HG02763 (cell line): ENCODE measurements around the gene NAALADL2.

Experiments
- ATAC-seq: cut with Tn5 transposase; IDR thresholded peaks from one replicate; pipeline ENCODE4 v1.9.1; 2021; ENCODE audit warnings: mild to moderate bottlenecking, moderate library complexity; ENCODE audit not compliant: unreplicated experiment

The NAALADL2 gene

DNA sequence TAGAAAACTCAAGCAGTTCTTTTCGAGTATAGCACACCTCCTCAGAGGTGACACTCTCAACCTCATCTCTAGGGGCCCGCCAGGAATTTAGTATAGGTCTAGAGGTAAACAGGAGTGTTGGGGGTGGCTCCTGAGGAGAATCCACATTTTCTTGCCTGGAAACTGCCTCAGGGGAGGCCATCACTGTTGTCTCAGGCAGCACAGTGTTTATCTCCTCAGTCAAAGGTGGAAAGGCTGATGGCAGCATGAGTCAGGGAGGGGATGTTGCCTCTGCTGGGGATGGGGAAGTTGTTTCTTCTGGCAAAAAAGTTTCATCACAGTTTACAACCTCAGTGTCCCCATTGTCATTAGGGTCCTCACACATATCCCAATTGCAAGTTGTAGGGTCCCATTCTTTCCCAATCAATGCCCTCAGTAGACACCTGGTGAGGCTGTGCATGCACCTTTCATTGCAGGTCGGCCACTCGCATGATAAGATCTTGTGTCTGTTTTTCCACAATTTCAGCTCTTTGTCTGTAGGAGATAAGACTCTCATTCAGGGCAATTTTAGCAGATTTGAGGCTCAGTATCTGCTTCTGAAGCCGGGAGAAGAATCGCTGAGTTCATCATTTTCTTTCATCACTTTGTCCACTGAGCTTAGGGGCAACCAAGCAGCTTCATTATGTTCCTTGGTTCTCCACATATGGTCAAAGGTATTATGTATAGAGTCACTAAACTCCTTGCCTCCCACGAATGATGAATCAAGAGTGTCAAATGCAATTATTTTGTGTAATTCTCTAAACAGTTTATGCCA is 25.8 kb downstream of the NAALADL2 start:
- no peak for ATAC-seq

DNA sequence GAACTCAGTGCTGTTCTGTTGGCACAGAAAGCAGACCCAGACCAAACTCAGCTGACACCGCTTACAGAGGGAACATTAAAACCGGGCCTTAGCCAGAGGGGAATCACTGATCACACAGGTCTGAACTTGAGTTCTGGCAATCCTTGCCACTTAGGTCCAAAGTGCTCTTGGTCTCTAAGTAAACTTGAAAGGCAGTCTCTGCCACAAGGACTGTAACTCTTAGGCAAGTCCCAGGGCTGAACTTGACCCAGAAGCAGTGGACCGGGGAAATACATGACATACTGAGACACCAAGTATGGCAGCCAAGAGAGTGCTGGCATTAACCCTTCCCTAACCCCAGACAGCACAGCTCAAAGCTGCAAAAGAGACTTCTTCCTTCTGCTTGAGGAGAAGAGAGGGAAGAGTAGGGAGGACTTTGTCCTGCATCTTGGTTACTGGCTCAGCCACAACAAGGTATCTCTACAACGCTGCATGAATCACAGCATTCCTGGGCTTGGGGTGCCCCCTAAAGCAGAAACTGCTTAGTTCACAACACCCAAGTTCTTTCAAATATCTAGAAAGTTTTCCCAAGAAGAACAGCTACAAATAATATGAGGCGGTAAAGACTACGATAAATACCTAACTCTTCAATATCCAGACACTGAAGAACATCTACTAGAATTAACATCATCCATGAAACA is 32.5 kb downstream of the NAALADL2 start:
- no peak for ATAC-seq

GRCh38 chr3:174907027-174907426 is 47.9 kb downstream of the NAALADL2 start:
- ATAC-seq = no peak

- ATAC-seq = no peak
Measured at GRCh38 chr3:174907628-174908407, 48.7 kb downstream of the NAALADL2 start.

GRCh38 chr3:174931473-174932353 is 72.6 kb downstream of the NAALADL2 start:
- no peak for ATAC-seq

DNA sequence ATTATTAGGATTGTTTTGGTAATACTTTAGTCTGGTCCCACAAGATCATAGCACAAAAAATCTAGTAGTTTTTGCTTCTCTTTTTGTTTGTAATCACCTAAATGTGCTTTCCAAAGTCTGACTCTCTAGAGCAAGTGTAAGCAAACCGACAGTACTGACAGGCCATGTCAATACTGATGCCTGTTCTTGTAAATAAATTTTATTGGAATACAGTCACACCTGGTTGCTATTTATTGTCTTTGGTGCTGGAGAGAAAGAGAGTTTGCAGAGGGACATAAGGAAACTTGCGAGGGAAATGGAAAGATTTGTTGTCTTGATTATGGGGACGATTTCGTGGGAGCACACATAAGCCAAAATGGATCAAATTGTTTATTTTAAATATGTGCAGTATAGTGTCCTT is 77.5 kb downstream of the NAALADL2 start:
- ATAC-seq = no peak

- no peak for ATAC-seq
Measured at GRCh38 chr3:174937478-174937877, 78.3 kb downstream of the NAALADL2 start.

DNA sequence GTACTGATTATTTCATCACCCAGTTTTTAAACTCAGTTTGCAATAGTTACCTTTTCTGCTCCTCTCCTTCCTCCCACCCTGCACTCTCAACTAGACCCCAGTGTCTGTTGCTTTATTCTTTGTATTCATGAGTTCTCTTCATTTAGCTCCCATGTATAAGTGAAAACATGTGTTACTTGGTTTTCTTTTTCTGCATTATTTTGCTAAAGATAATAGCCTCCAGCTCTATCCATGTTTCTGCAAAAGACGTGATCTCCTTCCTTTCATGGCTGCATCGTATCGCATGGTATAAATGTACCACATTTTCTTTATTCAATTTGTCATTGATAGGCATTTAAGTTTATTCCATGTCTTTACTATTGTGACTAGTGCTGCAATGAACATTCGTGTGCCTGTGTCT is 79.0 kb downstream of the NAALADL2 start:
- no peak for ATAC-seq

DNA sequence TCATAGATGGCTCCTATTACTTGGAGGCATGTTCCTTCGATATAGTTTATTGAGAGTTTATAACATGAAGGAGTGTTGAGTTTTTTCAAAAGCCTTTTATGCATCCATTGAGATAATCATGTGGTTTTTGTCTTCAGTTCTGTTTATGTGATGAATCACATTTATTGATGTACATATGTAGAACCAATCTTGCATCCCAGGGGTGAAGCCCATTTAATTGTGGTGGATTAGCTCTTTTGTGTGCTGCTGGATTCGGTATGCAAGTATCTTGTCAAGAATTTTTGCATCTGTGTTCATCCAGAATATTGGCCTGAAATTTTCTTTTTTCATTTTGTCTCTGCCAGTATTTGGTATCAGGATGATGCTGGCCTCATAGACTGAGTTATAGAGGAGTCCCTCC is 81.0 kb downstream of the NAALADL2 start:
- no peak for ATAC-seq

GRCh38 chr3:174945276-174945675 is 86.1 kb downstream of the NAALADL2 start:
- ATAC-seq = no peak

DNA sequence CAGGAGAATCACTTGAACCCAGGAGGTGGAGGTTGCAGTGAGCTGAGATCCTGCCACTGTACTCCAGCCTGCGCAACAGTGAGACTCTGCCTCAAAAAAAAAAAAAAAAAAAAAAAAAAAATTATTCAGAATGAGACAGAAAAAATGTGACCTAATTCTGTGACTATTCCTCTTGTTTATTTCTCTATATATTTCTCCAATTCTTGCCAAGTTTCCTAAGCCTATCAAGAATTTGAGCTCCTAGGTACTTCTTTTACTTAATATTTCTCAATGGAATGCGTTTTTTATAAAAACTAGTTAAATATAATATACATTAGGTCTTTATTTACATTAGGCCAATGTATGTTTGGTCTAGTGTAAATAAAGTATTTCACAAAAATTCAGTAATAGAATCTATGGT is 86.8 kb downstream of the NAALADL2 start:
- no peak for ATAC-seq

DNA sequence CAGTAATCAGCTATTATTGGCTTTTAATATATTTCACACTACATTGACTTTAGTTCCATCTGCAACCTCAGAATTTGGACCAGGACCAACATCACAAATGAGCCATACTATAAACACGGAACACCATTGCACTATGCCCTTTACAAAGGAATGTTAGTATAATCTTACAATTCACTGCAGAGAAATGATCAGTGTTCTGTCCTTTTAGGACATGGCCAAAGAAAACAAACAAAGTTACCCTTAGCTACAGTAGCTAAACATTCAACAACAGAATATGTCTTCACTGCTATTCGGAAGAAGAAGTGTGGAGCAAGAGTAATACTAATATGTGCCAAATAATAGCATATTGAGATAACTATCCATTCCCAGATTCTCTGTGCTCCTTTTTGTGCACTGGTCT is 90.4 kb downstream of the NAALADL2 start:
- no peak for ATAC-seq

GRCh38 chr3:174951034-174951433 is 91.9 kb downstream of the NAALADL2 start:
- no peak for ATAC-seq

GRCh38 chr3:174951498-174952005 is 92.4 kb downstream of the NAALADL2 start:
- no peak for ATAC-seq

DNA sequence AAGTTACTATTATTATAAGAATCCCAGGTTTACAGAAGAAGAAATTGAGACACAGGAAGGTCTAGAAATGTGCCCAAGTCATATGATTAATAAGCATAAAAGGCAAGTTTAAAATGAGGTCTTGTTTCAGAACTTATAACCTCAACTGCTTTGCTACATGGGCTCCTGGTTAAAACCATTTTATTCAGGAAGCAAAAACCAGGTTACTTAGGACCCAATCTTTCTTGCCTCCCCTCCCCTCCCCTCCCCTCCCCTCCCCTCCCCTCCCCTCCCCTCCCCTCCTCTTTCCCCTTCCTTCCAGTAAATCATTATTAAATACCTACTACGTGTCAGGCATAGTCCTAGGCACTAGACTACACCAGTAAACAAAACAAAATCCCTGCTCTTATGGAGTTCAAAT is 93.9 kb downstream of the NAALADL2 start:
- ATAC-seq = no peak

DNA sequence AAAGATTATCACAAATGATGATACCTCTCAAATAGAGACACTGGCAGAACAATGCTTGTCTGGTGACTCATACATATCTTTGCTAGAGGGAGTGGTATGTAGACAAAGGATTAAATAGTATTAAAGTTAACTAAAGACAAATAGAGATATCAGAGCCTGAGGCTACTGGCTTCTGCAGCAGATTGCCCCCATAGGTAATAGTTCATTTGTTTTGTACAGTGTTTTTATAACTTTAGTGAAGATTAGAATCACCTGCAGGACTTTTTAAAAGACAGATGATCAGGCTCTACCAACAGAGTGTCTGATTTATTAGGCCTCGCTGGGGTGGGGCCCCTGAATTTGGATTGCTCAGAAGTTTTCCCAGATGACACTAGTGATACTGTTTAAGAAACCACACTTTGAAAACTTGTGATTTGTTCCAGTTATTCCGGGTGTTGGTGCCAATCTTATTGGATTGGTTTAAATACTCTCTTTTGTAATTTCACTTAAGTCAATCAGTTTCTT is 96.4 kb downstream of the NAALADL2 start:
- no peak for ATAC-seq

GRCh38 chr3:174957081-174957480 is 97.9 kb downstream of the NAALADL2 start:
- ATAC-seq = no peak

DNA sequence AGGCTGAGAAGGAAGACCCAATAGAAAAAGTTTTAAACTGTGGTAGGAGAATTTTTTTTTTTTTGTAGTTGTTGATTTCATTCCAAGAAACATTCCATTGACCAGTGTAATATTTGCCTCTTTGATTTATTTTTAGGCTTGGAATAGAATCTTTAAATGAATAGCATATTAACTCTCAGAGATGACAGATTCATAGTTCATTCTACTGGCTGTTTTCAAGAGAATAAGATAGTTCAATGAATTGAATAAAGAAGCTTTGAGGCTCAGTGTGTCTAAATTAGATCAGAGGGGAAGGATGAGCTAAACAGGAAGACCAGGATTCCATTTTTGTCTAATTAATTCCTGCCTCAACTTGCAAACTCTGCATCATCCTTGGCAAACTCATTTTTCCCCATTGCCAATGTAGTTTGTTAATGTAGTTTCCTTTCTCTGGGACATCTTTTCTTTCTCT is 98.4 kb downstream of the NAALADL2 start:
- ATAC-seq = no peak

GRCh38 chr3:174958671-174959328 is 99.7 kb downstream of the NAALADL2 start:
- ATAC-seq = no peak
